Kidney (tissue), 14 donors: ENCODE measurements around the gene SOWAHC. TPM values are rescaled to one million over a fixed set of nuclear protein-coding genes. Genes with fewer than 3 reads are reported as not detected.

Source experiments
- DNase-seq, 5 donors: peaks; one replicate each; pipeline ENCODE4 v3.0.0-alpha.2; 2013 to 2020
- FAIRE-seq: peaks from 2 replicates; lab custom pipeline; 2012; peaks lifted over from hg19 to GRCh38; lab: Jason Lieb, UNC
- H3K27ac ChIP-seq, 2 donors: one replicate each; pipeline ENCODE4 v1.7.0; 2013; ENCODE audit warnings: low read depth in 2 of 2, low read length in 2 of 2, inconsistent platforms in 1 of 2
- H3K27me3 ChIP-seq: one replicate; pipeline ENCODE4 v1.7.1; 2013; ENCODE audit warnings: low read length, inconsistent platforms; ENCODE audit not compliant: control insufficient read depth, insufficient read depth
- H3K36me3 ChIP-seq, 3 donors: one replicate each; pipeline versions ENCODE4 v1.7.0 to v1.7.1; 2013; ENCODE audit warnings: low read length in 3 of 3, control low read depth in 1 of 3, inconsistent platforms in 1 of 3; ENCODE audit not compliant: insufficient read depth in 3 of 3, control insufficient read depth in 2 of 3
- H3K4me1 ChIP-seq, 3 donors: one replicate each; pipeline versions ENCODE4 v1.7.0 to v1.7.1; 2013; ENCODE audit warnings: low read length in 3 of 3, inconsistent platforms in 1 of 3, low read depth in 1 of 3; ENCODE audit not compliant: control insufficient read depth in 2 of 3, insufficient read depth in 2 of 3
- H3K4me3 ChIP-seq, 3 donors: one replicate each; pipeline versions ENCODE4 v1.7.0 to v1.8.1; 2013; ENCODE audit warnings: low read length in 3 of 3, control low read depth in 1 of 3, inconsistent platforms in 1 of 3
- H3K9ac ChIP-seq, 3 donors: one replicate each; pipeline versions ENCODE4 v1.7.0 to v1.7.1; 2013; ENCODE audit warnings: low read length in 3 of 3, control low read depth in 1 of 3, inconsistent platforms in 1 of 3
- H3K9me3 ChIP-seq, 3 donors: one replicate each; pipeline versions ENCODE4 v1.7.0 to v1.7.1; 2013; ENCODE audit warnings: low read length in 3 of 3, control low read depth in 1 of 3, inconsistent platforms in 1 of 3; ENCODE audit not compliant: control insufficient read depth in 2 of 3, insufficient read depth in 1 of 3
- CTCF ChIP-seq: IDR thresholded peaks from 3 replicates; pipeline ENCODE4 v1.5.1; 2012; ENCODE audit warnings: mild to moderate bottlenecking, moderate library complexity, borderline replicate concordance; ENCODE audit not compliant: insufficient read depth; ENCODE audit errors: extremely low read depth
- intact Hi-C: fragments of 100-400 bp; cut with DNase I; formaldehyde crosslinking; loops from one replicate; pipeline ENCODE4 v1.11.1; 2022
- polyA plus RNA-seq: library from polyadenylated mRNA; stranded (reverse); fragments of 350-450 nt; fragmentation: Illumina TruSeq; extraction: RNeasy Lipid Tissue Mini Kit (QIAGEN cat#74804); gene quantifications from one replicate; pipeline ENCODE4 v1.2.3, GENCODE V29; 2014; ENCODE audit warnings: low read depth, low replicate concordance; ENCODE audit not compliant: insufficient read depth
- total RNA-seq: library from RNA; stranded (reverse); fragmentation: NEBNext Ultra II Directional; extraction: Animal tissue kit (Norgen Biotek cat#: 25700); gene quantifications from one replicate; pipeline ENCODE4 v1.2.1, GENCODE V29; 2021
- donor health status: control.
- donor health status: control.
- donor health status: control.
- donor health status: control.
- donor health status: control.
- donor health status: DM: yes; HTN: yes; CAD: no.
- donor health status: Normal renal cell carcinoma (clear cell type).

SOWAHC gene
- total and polyA plus RNA-seq, 2 donors from 2014 or later = 7.5 to 11.8 TPM

DNA sequence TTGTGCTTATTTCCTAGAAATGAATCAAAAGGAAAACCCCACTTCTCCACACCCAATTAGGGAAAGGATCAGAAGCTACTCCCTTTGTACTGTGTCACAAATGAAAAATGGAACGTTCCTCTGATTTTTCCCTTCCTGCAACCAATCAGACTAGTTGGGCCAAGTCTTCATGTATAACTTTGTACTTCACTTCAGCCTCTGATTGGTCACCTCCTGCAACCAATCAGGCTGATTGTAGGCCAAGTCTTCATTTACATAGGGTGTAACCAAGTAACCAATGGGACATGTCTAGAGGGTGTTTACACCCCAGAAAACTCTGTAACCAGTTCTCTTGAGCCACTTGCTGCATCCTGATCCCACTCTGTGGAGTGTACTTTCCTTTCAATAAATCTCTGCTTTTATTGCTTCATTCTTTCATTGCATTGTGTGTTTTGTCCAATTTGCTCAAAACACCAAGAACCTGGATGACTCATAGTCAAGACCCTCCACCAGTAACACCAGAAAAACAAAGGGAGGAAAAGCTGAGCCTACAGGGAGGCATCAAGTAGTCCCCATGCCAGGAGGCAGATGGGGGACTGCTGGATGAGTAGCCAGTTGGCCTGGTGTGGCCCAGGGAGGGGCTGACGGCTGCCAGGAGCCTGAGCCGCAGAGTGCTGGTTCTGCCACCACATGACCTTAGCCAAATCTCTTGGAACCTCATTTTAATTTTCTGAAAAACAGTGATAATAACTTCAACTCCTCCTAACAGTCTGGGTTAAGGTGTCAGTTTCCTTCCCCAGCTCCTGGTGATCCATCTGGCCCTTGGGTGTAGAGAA lies 46.1 kb downstream of the SOWAHC start:
- Histone ChIP-seq H3K4me1 (no peaks in the 10 kb centered on the region), H3K4me3 (no peak overlapping the region), H3K27me3 (no peaks in the 10 kb centered on the region), H3K9ac (no peak overlapping the region), H3K9me3 (no peaks in the 10 kb centered on the region), H3K27ac (no peak overlapping the region), H3K36me3 (no peaks in the 10 kb centered on the region)
- intact Hi-C loops = no loop called here
- FAIRE-seq (no peak), DNase-seq (no peak)
- TF ChIP-seq CTCF = no peak

GRCh38 chr2:109662889-109663288 lies 48.7 kb downstream of the SOWAHC start:
- Histone ChIP-seq H3K9me3 (no peaks in the 10 kb centered on the region), H3K27ac (no peak overlapping the region), H3K4me1 (no peaks in the 10 kb centered on the region), H3K36me3 (no peaks in the 10 kb centered on the region), H3K27me3 (no peaks in the 10 kb centered on the region), H3K9ac (no peak overlapping the region), H3K4me3 (no peak overlapping the region)
- DNase-seq (no peak), FAIRE-seq (no peak)
- peak; percentile 8 for TF ChIP-seq CTCF
- intact Hi-C loops = no loop called here

GRCh38 chr2:109663721-109664120 lies 49.6 kb downstream of the SOWAHC start:
- Histone ChIP-seq H3K27ac (no peak overlapping the region), H3K4me3 (no peak overlapping the region), H3K9me3 (no peaks in the 10 kb centered on the region), H3K4me1 (no peaks in the 10 kb centered on the region), H3K27me3 (no peaks in the 10 kb centered on the region), H3K9ac (no peak overlapping the region), H3K36me3 (no peaks in the 10 kb centered on the region)
- no peak for TF ChIP-seq CTCF
- DNase-seq = peak in 3 of 5 donors; percentile 38 to 82 (median 81)
- no peak for FAIRE-seq
- intact Hi-C loops = no loop called here

- H3K9ac ChIP-seq = no peak overlapping the region
- intact Hi-C loops = no loop called here
- H3K27me3 ChIP-seq = no peaks in the 10 kb centered on the region
- TF ChIP-seq CTCF = no peak
- H3K4me1 ChIP-seq = no peaks in the 10 kb centered on the region
- FAIRE-seq (no peak), DNase-seq (no peak)
- H3K36me3 ChIP-seq = no peaks in the 10 kb centered on the region
- no peaks in the 10 kb centered on the region for H3K9me3 ChIP-seq
- H3K4me3 ChIP-seq = no peak overlapping the region
- H3K27ac ChIP-seq = no peak overlapping the region
Measured at GRCh38 chr2:109666466-109666865, 52.3 kb downstream of the SOWAHC start.
